NCI-H82 (cell line): Measurements from ENCODE around the gene ALDH1A2.
"Not testable (repeated sequence)": the region's sequence is repeated elsewhere in the genome, so short reads cannot be mapped to it uniquely, and the experiment has no call there.

Experiments used
- DNase-seq: peaks from one replicate; lab custom pipeline; 2025; lab: John Stamatoyannopoulos, UW

The ALDH1A2 gene

DNA sequence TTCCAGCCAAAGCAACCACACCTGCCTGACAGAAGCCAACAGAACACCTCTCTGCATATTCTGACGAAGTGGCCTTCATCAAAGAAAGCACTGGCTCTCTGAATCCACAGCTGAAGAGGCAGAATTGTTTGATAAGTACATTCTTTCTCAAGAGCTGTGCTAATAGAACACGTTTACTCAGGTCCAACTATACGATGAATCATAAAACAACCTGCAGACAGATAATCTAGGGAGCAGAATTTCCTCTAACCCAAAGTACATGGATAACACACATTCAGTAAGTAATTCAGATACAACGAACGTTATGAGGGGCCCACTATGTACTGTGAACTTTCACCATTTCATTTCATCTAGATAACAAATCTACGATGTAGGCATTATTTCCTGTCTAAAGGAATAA, 25.4 kb downstream of the ALDH1A2 start:
- no peak for DNase-seq

DNA sequence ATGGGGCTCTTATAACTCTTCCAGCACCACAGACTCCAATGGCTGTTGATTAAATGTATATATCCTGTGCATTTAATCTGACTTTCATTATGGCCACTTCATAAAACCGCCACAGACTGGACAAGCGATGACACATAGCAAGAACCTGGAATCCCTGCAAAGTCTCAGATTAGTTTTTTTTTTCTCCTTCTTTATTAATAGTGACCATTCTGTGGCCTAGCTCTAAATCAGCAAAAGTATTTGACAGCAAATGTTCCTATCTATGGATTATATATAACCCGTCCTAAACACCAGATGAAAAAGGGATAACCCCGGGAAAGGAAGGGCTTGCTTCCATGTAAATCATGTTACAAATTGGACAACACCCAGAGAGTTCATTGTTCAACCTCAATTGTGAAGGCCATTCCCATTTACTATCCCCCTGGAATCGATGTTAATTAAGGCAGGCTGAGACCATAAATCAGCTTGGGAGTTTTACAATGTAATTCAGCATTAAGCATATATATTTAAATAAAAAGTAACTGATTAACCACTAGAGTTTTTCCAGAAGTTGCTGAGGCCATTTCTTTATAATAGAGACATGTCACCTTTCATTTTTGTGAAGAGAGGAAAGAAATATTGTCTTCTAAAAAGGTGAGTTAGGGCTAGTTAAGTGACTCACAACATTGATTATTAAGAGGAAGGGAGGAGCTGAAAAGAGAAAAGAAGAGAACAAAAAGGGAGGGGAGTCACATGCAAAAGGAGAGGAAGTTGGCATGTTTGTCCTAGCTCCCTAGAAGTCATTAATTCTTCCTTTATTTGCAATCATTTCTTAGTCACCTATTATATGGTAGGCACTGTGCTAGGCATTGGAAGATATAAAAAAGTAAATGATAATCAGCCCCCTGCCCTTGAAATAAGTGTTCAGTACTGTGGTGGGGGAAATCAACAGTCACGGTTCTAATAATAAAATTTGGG, 26.2 kb downstream of the ALDH1A2 start:
- DNase-seq = no peak

DNA sequence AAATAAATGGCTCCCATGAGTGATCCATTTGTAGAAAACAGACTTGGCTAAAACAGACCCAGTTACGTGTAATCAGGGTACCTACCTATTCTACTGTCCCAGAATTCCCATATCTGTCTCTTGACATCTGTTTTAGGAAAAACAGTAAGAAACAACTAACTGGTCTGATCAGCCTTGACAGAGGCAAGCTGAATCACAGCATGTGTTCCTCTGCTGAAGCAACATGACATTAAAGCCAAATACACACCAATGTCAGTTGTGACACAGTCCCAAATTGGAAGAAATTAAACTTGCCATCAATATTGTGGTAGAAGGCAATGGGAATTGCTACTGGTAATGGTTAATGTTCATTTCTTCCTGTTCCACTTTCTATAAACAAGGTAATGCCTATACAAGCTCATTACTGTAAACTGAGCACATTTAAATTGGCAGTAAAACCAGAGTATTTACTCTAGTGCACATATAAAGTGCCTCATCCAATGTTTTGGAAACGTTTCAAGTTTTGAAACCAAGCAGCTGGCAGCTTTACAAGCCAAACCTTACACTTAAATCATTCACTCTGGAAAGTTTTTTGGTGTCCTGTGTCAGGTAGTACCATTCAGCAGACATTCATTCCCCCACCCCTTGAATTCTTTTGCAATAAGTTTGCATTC, 27.0 kb downstream of the ALDH1A2 start:
- no peak for DNase-seq

DNA sequence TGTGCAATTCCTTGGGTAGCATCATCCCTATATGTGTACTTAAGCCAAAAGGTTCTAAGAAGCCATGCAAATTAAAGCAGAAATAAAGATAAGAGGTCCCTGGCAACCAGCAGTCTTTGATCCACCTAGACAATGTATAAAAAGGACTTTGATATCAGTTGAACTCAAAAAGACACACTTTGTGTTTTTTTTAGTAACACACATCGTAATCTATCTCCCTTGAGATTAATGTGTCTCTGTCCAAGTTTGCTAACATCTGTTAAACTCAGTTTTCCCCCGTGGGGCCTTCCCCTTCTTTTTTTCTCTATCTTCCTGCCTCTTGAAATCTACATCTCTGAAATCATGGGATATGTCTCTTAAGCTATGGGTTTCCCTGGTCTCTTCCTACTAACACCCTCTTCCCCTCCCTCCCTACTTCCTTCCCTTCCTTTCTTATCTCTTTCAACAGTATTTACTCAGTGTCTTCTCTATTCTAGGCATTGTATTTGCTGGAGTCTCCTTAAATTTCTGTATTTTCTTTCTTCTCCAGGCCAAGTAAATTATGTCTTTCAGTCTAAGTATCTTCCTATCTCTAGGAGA, 27.7 kb downstream of the ALDH1A2 start:
- no peak for DNase-seq

DNA sequence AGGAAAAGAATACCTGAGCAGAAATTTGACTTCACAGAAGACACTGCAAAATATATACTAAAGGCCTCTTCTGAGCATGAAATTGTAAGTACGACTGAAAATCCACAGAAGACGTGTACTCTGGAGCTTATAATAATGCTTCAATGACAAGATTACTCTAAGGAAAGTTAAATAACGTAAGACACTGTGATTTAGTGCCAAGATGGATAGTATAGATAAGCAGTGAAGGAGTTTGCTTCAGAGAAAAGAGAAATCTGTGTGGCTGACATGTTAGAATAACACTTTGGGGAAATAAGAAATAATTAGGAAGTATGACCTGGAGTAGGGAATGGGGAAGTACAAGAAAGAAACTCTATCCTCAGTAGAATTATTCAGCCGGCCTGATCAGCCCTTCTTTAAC, 28.9 kb downstream of the ALDH1A2 start:
- DNase-seq = no peak

DNA sequence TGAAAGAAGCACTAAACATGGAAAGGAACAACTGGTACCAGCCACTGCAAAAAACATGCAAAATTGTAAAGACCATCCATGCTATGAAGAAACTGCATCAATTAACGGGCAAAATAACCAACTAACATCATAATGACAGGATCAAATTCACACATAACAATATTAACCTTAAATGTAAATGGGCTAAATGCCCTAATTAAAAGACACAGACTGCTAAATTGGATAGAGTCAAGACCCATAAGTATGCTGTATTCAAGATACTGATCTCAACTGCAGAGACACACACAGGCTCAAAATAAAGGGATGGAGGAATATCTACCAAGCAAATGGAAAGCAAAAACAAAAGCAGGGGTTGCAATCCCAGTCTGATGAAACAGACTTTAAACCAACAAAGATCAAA, 37.1 kb downstream of the ALDH1A2 start:
- not testable (repeated sequence) for DNase-seq

DNA sequence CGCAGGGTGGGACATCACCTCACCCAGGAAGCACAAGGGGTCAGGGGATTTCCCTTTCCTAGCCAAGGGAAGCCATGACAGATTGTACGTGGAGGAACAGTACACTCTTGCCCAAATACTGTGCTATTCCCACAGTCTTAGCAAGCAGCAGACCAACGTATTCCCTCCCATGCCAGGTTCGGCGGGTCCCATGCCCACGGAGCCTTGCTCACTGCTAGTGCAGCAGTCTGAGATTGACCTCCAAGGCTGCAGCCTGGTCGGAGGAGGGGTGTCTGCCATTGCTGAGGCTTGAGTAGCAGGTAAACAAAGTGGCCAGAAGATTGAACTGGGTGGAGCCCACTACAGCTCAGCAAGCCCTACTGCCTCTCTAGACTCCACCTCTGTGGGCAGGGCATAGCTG, 39.0 kb downstream of the ALDH1A2 start:
- DNase-seq = no peak

DNA sequence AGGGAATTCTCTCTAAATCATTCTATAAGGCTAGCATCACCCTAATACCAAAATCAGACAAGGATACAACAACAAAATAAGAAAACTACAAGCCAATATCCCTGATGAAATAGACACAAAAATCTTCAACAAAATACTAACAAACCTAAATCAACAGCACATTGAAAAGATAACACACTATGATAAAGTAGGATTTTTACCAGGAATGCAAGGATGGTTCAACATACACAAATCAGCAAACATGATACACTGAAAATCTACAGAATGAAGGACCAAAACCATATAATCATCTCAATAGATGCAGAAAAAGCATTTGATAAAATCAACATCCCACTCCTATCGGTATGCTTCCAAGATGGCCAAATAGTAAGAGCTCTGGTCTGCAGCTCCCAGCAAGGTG, 39.5 kb downstream of the ALDH1A2 start:
- DNase-seq = no peak

DNA sequence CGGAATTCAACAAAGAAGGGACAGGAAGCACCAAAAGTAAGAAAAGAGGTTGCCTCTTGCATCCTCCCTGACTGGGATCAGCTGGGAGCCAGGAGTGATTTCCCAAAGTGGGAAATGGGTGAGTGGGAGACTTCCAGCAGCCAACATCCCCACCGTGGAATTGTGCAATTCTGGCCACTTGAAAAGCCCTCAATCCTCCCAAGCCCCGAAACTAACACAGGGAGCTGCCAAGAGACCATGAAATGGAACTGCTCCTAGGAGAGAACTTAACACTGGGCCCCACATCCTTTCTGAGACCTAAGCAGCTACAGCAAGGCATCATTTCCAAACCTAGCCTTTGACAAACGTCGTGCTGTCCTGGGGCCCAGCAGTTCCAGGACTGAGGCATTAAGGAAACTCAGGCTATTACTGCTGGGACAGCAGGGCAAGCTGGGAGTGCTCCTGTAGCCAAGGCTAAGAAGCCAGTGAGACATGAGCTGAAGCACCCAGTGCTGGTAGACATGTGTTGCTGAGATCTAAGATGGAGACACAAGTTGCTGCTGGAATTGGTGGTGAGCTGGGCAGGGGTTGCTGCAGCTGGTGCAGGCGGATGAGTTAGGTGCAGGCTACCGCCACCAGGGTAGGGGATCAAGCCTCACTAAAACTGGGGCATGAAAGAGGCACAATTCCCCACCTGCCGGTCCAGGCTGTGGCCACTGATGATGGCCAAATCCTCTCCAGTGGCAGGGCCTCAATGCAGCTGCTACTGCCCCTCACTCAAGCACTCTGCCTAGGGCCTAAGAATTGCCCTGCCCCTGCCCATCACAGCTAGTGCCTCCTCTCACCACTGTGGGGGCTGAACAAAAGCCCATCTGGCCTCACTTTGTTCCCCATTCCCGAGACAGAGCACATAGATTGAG, 43.9 kb downstream of the ALDH1A2 start:
- no peak for DNase-seq

DNA sequence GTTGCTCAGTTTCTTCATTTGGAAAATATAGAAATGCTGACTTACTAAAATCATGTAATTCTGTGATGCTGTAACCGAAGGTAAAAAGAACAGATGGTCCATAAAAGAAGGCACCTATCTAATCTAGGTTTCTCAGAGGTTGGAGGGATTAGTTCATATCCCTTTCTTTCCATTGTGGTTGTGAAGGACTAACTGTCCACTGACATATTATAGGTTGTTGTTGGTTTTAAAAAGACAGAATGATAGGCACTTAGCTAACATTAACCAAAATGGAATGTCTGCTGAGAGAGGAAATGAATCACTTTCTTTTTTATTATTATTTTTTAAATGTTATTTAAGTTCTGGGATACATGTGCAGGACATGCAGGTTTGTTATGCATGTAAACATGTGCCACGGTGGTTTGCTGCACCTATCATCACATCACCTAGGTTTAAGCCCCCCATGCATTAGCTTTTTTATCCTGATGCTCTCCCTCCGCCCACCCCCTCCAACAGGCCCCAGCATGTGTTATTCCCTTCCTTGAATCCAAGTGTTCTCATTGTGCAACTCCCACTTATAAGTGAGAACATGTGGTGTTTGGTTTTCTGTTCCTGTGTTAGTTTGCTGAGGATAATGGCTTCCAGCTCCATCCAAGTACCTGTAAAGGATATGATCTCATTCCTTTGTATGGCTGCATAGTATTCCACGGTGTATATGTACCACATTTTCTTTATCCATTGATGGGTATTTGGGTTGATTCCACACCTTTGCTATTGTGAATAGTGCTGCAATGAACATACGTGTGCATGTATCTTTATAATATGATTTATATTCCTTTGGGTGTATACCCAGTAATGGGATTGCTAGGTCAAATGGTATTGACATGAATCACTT, 45.8 kb downstream of the ALDH1A2 start:
- DNase-seq = no peak

DNA sequence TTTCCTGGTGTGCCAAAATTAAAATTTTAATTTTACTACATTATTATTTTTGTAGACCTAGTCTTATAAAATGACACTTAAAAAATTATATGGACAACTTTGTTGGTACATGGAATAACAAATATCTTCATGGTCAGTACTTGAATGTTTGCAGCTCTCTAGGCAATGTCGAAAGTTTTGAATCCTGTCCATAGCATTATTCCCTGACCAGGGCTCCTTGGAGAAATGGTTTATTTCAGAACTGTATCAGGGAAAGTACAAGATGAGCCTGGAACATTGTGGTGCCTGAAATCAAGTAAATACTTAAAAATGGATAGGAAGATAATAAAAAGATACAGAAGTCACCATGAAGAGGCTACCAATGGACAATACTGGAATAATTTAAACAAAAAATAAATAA, 47.6 kb downstream of the ALDH1A2 start:
- DNase-seq = no peak

DNA sequence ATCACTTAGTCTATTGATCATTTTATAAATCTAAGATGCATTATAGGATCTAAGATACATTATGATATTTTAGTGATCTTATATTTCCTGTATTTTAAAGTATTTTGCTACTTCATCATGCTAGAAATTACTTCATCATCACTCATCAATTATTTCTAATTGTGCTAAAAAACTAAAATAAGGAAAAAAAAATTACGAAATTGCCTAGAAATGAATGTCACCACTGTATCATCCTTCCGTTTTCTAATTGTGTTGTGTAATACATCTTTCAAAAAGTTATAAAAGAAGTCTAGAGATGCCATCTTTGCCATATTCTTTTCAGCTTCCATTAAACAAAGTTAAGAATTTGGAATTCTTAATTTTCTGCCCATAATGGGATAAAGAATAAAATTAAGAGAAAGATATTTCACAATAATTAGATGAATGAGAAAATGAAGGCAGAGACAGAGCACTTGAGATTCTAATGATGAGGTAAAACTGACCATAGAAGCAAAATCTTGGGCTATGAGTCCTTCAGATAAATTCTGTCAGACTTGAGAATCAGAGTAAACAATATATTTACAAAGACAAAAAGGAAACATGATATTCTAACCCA, 48.8 kb downstream of the ALDH1A2 start:
- no peak for DNase-seq

DNA sequence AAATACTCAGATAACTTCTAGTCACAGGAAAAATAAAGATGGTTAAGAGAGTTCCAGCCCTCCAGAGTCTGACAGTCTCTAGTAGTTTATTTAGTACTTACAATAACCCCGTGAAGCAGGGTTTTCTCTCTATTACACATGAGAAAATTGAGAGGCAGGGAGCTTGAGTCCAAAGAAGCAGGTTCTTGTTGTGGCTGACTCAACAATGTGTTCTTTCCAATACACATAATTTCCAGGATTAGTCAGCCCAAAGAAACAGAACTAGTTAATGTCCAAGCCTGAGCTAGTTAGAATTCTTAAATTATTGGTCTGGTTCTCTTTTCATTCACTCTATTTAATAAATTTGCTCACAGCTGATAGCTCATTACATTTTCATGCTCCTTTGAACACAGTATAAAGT, 49.9 kb downstream of the ALDH1A2 start:
- DNase-seq = no peak

DNA sequence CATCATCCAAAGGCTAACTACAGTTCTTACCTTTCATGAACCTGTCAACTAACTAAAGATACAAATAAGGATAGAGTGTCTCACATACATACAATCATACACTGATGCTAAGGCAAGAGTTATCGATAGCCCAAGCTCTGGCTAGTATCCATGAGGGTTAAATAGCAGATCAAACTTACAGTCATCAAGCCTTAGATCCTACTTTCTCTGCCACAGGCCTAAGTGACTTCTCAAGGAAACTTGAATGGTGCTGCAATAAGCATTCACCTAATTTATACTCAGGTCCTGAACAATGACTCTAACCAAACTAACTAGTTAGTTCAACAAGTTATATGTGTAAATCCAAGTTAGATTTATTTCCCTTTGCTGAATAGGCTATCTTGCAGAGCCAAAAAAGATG, 51.0 kb downstream of the ALDH1A2 start:
- DNase-seq = no peak

DNA sequence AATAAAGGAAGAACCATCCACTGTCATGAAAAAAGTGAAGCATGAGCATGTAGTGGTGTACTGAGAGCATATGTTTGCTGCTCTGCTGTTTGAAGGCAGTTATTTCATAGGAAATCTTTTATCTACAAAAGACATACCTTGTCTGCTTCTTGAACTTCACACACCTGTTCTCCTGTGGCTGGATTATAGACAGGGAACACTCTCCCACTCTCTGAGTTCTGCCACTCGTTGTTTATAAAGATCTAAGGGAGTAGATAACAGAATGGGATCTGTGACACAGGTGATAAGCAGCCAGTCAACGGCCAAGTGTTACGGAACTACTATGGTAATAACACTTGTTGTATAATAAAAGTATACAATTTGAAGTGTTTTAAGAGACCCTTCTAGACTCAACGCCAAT, 51.5 kb downstream of the ALDH1A2 start:
- DNase-seq = no peak

DNA sequence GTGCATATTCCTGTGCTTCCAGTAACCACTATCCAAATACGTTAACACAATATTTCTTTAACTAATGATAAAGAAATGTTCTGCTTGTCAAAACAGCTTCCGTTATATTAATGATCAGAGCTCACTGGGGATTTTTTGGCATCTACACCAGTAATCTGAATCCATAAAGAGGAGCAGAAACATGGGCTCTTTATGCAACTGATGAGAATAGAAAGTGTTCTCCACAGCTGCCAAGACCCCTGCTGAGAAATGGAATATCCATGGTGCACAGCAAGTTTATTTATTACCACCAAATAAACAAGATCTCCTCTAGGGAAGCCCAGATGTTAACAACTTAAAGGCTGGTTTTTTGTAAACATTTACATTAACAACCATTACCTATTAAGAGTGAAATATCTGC, 54.5 kb downstream of the ALDH1A2 start:
- no peak for DNase-seq

DNA sequence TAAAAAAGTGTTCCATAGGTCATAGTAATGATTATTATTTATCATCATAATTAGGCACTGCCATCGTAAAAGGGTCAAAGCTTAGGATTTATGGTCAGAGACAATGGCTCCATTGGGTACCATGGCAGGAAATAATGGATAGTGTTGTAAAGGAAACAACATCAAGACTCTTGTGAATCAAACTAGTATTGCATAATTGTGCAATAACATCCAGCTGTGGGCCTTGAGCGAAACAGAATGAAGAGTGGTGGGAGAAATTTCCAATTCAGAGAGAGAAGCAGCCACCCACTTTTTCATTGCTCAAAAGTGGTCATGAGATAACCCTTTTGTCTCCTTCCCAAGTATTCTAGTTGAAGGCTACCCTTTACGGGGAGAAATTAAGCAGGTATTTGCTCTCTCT, 61.7 kb downstream of the ALDH1A2 start:
- no peak for DNase-seq

DNA sequence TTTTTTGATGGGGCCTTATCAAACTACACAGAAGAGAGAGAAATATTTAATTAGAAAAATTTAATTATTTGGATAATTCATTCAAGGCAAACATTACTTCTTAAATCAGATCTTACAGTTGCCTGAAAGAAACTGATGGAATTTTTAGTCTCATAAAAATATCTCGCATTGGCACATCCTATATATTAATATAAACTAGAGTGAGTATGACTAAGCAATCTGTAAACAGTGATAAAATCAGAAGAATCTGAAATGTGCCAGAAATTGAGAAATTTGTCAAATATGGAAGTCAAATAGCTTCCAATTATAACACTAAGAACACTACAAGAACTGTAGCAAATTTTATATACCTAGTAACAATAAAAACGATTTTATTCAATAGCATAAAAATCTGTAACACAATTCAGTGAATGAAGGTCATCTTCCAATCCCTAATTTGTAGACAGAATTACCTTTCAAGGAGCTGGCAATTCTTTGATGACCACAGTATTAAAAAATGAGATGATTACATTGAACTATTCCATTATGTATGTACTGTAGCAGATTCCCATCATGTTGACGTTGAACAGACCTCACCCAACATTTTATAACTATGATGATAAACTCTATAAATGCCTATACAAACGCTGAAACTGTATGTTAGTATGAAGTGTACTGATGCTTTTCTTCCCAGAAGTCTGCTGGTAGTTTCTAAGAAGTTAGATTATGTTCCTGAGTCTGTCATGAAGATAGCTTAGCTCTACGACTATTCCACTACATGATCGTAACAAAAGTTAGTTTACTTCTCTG, 63.0 kb downstream of the ALDH1A2 start:
- no peak for DNase-seq

DNA sequence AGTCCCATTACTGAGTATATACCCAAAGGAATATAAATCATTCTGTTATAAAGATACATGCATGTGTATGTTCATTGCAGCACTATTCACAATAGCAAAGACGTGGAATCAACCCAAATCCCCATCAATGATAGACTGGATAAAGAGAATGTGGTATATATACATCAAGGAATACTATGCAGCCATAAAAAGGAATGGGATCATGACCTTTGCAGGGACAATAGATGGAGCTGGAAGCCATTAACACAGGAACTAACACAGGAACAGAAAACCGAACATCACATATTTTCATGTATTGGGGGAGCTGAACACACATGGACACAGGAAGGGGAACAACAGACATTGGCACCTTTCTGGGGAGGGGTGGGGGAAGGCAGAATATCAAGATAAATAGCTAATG, 65.8 kb downstream of the ALDH1A2 start:
- DNase-seq = not testable (repeated sequence)

DNA sequence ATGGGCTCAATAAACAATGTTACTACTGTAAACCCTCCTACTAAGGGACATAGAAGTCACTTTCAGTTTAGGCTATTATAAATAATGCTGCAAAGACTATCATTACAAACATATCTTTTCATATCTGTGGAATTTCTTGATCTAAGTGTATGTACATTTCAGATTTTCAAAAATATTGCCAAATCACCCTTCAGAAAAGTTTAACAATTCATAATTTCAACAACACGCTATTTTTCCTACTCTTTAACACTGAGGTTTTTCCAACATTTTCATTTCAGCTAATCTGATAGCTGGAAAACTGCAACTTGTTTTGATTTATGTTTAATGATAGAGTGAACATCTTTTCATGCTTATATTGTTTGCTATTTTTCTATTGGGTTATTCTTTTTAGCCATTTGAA, 69.0 kb downstream of the ALDH1A2 start:
- DNase-seq = no peak
